HG02970 (cell line): ENCODE data around the gene ARHGEF12.
"Not testable (repeated sequence)": the region's sequence is repeated elsewhere in the genome, so short reads cannot be mapped to it uniquely, and the experiment has no call there.

Source experiments
- ATAC-seq: cut with Tn5 transposase; IDR thresholded peaks from one replicate; pipeline ENCODE4 v1.9.1; 2021; ENCODE audit warnings: mild to moderate bottlenecking, moderate library complexity, moderate number of reproducible peaks; ENCODE audit not compliant: unreplicated experiment, low FRiP score

ARHGEF12 gene

DNA sequence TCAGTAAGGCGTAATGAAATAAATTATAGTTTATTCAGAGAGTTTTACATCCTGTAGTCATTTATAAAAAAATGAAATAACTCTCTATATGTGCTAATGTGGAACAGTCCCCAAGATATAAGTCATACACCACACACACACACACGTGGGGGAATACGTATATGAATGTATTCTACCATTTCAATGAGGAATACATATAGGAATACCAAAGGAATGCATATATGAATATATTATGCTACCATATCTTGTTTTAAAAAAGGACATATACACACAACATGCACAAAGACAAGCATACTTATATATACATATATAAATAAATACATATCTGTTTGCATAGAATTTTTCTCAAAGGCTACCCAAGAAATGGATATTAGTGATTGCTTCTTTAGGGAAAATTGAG, 135.8 kb downstream of the ARHGEF12 start:
- ATAC-seq = no peak

DNA sequence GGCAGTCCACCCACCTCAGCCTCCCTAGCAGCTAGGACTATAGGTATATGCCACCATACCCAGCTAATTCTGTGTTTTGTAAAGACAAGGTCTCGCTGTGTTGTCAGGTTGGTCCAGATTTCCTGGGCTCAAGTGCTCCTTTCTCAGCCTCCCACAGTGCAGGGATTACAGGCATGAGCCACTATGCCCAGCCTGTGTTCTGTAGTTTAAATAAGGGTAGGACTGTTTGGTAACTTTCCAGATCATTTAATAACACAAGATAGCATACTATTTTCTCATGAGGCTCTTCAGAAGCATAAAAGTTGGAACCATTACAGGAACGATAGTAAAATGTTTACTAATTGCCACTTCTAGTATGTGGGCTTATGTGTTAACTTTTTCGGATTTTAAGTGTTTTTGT, 137.3 kb downstream of the ARHGEF12 start:
- no peak for ATAC-seq

DNA sequence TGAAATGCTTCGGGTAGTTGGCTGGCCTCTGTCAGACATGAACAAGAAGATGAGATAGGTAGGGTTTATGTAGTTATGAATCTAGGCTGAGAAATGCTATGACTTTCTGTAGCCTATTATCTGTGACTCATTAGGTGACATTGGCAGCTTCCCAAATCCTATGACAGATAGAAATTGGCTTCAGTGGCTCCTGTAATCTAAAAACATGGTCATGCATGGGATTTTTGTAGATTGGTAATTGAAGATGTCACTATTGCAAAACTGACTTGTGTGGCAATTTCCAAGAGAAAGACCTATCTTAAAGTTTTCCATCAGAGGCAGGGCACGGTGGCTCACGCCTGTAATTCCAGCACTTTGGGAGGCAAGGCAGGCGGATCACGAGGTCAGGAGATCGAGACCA, 145.9 kb downstream of the ARHGEF12 start:
- no peak for ATAC-seq

DNA sequence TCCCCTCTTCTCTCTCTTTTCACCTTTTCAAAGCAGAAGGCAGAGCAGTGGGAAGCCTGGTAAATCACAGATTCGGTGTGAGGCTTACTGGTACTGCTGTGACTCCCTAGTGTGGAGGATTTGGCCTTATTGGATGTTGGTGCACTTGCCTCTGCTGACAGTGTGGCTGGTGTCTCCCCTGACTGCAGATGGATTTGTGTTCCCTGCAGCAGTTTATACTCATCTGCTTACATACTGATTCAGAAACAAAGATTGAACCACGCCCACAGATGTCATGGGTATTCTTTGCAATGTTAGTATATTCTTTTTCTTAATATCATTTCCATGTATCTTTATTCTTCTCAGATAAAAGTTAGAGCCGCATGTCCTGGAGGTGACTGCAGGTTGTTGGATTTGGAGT, 148.5 kb downstream of the ARHGEF12 start:
- no peak for ATAC-seq

DNA sequence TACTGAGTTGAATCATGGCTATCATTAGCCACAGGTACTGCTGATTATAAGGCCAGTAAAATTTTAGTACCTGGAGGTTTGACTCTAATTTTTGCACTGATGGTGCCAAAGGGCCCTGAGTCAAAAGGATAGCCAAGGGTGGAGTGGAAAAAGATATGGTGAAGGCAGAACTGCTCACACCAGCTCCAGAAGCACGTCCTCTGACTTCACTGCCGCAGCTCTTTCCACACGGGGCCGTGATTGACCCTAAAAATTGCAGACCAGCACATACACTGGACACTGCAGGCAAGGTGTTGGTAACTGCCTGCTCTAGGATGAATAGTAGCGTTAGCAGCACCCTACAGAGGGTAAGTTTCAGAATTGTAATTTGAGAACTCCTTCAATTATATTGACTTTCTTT, 149.9 kb downstream of the ARHGEF12 start:
- no peak for ATAC-seq

DNA sequence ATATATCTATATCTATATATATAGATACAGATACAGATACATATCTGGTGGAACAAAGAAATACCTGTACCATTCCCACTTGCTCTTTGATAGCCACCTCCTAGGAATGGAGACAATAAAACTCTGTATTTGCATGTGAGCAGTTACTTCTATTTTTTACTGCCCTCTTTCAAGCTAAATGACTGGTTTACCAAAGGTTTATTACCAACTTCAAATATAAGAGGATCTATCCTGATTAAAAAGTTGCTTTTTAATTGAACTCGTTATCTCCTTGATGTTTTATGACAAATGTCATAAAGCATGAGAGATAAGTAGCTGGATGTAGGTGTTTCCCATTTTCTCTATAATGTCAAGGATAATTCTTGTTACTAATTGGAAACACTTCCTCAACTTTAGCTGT, 153.6 kb downstream of the ARHGEF12 start:
- no peak for ATAC-seq

DNA sequence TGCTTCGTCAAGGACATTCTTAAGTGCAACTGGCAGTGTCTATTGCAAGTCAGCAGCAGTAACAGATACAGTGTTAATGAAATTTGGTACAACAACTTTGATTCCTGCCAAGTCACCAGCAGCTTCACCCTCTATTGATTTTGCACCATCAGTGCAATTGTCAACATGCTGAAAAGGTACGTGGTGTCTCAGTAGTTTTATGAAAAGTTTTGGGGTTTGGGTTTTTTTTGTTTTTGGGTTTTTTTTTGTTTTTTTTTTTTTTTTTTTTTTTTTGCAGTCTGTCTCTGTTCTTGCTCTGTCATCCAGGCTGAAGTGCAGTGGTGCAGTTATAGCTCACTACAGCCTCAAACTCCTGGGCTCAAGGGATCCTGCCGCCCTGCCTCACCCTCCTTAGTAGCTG, 156.3 kb downstream of the ARHGEF12 start:
- ATAC-seq = no peak

DNA sequence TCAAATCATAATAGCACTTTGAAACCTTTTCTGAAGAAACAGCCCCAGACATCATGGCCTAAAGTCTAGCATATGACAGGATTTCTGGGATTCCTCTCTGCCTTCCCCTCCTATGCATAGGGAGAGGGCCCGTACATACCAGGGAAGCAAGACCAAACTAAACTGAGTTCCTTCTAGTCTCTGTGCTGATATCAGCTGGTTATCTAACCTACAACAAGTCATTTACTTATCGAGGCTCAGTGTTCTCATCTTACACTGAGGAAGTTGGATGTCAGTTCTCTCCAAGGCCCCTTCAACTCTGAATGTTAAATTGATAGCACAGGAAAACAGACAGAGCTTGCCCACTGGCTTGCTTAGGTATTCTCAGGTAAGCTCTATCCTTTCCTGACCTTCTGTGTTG, 158.4 kb downstream of the ARHGEF12 start:
- no peak for ATAC-seq

DNA sequence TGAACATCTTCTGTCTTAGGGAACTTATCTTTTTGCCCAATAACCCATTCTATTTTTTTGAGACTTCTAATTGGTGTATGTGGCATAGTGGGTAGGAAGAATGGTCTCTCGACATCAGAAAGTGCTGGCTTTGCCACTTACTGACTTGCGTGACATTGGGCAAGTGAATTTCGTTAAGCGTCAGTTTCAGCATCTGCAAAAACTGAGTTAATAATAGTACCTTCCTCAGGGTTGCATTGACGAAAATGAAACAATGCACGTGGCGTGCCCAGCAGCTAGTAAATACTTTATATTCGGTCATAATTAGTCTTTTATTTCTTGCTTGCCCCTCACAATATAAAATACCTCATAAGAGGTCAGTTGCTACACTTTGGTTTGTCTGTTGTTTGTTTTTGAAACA, 162.9 kb downstream of the ARHGEF12 start:
- no peak for ATAC-seq

DNA sequence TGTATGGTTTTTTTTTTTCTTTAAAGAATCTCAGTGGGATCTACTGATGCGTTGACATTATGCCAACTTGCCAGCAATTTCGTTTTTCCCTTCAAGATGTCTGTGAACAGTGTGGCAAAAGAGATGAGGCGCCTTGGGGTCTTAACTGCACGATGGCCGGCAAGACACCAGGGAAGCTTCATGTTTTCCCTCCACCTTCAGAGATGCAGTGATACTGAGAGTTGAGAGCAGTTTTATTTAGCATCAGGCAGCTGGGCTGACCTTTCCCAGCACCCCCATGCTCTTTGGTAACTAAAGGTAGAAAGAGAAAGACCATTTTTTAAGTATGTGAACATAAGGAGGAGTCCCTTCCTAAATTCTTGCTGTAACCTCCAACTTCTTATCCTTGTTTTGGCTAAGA, 163.6 kb downstream of the ARHGEF12 start:
- no peak for ATAC-seq

DNA sequence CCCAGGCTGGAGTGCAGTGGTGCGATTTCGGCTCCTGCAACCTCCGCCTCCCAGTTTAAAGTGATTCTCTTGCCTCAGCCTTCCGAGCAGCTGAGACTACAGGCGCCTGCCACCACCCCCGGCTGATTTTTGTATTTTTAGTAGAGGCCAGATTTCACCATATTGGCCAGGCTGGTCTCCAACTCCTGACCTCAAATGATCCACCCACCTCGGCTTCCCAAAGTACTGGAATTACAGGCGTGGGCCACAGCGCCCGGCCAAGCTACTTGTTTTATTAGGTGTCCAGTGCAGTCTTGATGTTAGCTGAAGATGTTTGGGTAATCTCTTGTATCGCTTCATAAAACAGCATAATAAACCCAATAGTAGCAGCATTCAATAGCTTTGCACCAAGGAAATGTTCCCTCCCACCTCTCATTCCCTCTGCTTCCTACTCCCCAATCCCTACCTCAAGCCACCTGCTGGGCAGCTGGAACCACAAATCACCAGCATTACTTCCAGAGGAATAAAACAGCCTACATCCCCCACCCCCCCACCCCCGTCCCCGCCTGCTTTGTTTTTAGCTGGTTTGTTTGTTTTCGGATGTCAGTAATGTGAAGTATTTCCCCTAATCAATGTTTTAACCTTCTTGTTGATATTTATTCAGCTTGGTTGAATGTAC, 164.3 kb downstream of the ARHGEF12 start:
- ATAC-seq = no peak

DNA sequence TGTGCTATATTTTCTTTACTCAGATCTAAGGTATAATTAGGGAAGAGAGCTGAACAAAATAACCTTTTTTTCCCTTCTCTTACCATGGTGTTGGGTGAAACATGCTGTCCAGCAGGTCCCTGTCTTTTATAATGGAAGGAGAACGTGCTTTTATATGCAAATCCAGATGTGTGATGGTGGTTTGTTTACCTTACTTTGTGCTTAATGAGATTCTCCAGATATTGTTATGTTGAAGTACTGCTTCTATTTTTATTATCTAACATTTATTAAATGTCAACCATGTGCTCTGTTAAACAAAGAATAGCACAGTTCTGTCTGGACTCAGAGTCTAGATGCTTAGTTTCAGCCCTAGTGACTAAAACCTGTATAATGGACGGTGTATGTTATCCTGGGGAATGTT, 165.2 kb downstream of the ARHGEF12 start:
- ATAC-seq = no peak

DNA sequence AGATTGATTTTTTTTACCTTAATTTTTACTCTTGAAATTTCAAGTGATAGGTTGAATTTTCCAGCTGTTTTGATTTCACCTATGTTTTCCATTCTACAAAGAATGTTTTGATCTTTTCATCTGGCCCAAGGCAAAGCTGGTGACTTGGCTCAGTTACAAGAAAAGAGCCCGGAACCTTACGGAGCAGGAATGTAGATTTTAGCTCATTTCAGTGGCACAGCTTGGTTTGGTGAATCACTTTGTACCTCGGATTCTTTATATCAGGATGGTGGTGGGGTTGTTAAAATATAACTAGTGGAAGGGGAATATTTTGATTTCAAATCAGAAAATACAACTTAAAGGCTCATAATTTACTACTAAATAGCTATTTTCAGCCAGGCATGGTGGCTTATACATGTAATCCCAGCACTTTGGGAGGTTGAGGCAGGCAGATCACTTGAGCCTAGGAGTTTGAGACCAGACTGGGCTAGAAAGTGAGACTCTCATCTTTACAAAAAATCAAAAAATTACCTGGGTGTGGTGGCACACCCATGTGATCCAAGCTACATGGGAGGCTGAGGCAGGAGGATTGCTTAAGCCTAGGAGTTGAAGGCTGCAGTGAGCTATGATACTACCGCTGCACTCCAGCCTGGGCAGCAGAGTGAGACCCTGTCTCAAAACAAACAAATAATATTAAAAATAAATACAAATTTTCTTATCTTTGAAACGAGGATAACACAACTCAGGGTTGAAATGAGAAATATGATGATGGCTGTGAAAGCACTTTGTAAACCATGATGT, 166.0 kb downstream of the ARHGEF12 start:
- no peak for ATAC-seq

DNA sequence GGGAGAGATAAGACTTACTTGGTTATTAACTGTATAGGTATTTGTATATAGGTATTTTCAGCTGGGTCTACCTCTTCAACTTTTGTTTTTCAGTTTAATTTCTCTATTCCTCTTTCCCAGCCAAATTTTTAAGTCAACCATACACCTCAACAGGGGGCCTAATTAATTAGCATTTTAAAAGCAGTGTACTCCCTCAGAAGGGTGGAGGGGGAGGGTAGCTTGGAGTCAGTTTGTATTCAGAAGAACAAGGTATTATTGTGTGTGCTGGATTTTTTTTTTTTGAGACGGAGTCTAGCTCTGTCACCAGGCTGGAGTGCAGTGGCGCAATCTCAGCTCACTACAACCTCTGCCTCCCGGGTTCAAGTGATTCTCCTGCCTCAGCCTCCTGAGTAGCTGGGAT, 167.3 kb downstream of the ARHGEF12 start:
- ATAC-seq = not testable (repeated sequence)

DNA sequence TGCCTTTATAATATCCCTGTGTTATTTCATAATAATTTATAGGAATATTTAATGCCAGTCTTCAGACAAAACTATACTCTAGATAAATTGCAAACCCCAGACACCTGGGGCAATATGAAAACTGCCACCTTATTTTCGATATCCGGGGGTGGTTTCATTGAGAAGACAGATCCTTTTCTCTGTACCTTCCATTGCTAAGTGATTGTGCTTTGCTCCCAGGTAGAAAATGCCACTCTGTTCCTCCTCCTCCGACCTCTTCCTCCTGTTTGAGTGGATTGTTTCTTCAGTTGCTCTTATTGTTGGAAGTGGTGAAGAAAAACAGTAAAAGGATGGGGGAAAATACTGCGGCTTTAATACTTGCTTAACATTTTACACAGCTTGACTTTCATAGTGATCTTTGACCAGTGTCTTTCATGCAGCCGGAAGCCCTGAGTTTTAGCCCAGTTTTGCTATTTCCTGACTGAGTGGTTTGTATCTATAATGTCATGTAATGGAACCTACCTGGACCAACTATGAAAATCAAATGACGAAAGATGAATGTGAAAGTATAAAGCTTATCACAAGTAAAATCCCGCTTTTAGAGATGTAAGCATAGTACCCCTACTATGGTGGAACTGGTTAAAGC, 169.7 kb downstream of the ARHGEF12 start:
- no peak for ATAC-seq

DNA sequence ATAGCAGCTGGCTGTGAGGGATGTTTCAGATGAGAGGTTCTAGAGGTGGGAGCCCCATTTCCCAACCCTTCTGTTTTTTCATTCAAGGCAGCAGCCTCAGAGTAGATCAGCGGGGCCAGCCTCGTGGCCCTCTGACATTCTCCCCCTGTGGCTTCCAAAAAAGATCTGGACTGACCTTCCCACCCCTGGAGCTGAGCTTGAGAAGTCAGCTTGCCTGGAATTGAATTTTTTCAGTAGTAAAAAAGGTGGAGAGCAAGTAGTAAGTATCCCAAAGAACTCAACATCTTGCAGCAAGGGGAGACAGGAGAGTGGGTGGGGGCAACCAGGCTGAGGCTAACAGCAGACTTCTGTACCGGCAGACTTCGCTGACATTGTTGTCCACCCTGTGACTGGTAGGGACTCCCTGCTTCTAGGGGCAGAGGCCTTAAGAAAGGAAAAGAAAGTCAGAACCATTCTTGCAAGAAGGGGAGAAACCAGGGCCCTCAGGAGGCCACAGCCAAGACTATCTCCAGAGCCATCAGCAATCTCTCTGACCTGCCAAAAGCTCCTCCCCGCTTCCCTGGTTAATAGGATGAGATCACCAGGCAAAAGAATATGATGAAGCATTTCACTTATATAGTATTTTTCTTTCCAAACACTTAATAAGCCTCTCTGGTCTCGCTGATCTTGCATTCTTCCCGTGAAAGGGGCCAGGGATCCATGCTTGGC, 173.3 kb downstream of the ARHGEF12 start:
- ATAC-seq = no peak

DNA sequence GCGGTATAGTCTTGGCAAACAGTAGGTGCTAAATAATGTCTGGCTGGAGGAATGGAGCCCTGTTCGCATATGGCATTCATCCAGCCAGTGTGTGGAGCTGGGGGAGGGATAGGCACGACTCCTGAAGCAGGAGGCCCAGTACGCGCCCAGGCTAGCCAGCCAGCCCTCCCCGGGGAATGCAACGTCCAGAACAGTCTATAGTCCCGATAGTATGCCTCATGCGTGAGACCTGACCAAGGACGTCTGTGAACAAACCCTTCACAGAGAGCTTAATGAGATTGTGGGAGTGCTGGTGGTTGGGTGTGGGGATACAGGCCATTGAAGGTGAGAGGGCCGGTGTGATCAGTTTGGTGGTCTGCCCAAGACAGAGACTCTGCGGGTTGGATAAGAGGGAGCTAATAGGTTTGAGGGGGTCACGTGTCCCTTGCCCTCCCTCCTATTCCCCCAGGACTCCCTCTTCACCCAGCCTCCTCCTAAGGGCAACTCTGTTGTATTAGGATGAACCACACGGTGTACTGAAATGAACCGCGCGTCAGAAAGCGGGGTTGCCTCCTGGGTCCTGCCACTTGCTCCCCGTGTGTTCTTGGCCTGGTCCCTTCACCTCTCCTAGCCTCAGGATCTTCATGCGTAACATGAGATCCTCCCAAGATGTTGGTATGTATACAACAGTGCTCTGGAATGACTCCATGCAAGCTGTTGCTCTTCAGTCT, 174.3 kb downstream of the ARHGEF12 start:
- ATAC-seq = no peak

DNA sequence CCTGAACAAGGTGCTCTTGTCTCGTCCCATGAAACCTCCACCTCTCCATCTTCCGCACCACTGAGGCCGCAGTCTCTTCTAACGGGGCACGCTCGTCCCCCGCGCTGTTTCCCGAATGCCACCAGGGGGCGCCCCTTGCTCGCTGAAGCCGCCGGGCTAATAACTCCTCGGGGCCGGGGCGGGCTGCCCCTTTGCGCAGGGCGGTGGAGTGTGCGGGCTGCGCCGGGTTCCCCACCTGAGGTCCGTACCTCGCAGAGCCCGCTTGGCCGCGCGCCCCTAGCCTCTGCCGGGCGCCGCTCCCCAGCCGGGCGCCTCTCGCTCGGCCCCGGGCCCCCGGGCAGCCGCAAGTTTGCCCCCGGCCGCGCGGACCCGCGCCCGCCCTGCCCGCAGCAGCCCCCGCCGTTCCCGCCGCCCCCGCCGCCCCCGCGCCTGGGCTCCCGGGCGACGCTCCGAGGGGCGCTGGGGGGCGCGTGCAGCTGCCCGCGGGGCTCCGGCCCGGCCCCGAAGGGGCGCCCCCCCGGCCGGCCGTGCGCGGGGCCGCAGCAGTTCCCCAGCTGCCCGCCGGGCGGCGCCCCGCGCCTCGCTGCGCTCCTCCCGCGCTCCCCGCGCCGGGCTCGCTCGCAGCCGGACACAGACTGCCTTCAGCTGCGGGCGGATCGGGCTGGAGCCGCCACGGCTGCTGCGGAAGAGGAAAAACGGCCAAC, 175.1 kb downstream of the ARHGEF12 start, which contains the start of gene GRIK4:
GRIK4 (plus strand) TSS at position 633 of the 704 bp plus-strand sequence. CDS start 148,571 bp downstream, outside the sequence.
- peak; percentile 68 for ATAC-seq

DNA sequence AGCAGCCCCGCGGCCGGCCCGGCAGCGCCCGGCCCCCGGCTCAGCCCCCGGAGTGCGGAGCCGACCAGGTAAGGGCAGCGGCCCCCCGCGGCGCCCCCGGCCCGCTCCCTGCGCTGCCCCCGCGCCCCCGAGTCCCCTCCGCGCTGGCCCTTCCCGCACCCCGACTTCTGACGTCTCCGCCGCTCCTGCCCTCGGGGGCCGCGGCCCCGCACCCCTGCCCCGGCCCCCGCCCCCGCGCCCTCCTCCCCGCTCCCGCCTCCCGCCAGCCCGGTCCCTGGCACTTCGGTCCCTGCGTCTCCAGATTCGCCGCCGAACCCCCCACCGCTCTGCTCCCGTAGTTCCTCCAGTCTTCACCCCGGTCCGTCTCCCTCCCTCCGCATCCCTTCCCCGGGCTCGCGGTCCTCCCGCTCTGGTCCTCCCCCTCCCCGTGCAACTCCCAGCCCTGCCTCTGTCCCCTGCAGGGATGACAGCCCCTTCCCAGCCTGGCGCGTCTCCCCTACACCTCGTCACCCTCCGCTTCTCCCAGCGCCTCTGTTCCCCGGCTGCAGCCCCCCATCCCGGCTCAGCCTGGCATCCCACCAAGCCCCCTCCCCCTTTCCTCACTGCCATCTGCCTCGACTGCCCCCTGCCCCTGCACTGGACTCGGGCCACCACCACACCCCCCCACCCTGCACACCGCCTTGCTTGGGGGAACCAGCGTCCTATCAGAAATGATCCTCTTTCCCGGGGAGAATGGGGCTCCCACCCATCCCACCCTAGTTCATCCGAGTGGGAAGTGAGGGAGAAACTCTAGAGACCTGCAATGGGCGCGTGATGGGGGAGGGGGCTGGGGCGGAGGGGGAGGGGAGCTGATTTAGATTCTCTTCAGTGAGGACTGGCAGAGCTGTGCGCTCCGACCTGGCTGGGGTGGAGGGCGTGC, 175.9 kb downstream of the ARHGEF12 start:
- ATAC-seq = no peak
